Stimulated activated CD8-positive, alpha-beta memory T cell treated with anti-CD3 and anti-CD28 coated beads, Interleukin-2, amount 100 ng/mL, for 1 hour (primary cell): ENCODE results near the gene DPP7.
A peak's percentile ranks its signal among the peaks of the same experiment; 100 is the strongest.

Experiments
- DNase-seq, 2 donors: peaks; one replicate each; pipeline ENCODE4 v3.0.0-alpha.2; 2020; ENCODE audit warnings: low read depth in 2 of 2

DPP7 gene

GRCh38 chr9:137088121-137088520 lies 26.4 kb downstream of the DPP7 start:
- no peak for DNase-seq

DNA sequence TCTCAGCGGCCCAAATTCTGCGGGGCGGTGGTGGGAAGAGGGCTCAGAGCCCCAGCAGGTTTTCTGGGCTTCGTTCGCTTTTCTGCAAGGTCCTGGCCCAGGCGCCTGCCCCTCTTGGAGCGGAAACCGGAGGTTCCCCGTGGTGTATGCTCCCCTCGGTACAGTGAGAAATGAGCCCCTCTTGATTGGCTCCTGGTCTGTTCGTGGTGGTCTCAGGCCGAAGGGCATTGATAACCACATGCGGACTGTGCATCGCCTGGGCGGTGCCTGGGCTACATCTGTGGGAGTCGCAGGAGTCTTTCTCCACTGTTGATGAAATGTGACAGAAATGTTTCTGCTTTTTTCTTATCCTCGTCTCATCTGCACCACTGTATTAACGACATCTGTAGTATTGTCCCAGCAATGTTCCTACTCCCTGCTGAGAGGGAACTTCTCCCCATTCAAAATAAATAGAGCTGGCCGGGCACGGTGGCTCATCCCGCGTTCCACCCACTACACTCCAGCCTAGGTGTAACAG lies 27.1 kb downstream of the DPP7 start:
- no peak for DNase-seq

DNA sequence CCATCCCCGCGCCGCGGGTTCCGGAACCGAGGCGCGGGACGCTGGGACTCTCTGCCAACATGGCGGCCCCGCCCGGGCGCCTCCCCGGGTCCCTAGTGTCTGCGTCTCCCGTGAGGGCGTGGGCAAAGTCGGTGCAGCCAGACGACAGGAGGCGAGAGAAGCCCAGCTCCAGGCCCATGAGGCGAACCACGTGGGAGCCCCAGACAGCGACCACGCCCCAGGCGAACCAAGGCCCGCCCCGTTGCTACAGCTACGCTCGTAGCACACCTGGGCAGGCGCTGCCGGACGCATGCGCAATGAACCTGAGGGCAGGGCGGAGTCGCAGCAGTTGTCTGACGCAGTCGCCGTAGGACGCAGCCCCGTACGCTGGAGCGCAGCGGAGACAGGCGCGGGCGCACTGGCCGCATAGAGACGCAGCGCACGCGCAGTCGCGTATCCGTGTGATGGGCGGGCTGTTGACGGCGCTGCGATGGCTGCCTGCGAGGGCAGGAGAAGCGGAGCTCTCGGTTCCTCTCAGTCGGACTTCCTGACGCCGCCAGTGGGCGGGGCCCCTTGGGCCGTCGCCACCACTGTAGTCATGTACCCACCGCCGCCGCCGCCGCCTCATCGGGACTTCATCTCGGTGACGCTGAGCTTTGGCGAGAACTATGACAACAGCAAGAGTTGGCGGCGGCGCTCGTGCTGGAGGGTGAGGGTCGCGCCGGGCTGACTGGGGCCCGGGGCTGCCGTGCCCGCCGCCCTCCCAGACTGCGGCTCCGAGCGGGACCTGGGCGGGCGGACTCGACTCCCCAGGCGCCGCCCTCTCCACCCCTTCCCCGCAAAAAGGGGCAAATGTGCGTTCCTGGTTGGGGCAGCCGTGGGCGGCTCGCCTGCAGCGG lies 27.8 kb downstream of the DPP7 start, which contains the start of gene MAN1B1:
Gene MAN1B1 (plus strand): TSS at position 455 of the 878 bp plus-strand sequence. CDS start 15 bp downstream, at position 470.
- DNase-seq = peak; percentile 97 to 98

GRCh38 chr9:137085920-137086530 lies 28.5 kb downstream of the DPP7 start:
- no peak for DNase-seq

- DNase-seq = no peak
These were observed 30.0 kb downstream of the DPP7 start for GRCh38 chr9:137084526-137084925.

- no peak for DNase-seq
These were observed 31.0 kb downstream of the DPP7 start for GRCh38 chr9:137083394-137084004.

DNA sequence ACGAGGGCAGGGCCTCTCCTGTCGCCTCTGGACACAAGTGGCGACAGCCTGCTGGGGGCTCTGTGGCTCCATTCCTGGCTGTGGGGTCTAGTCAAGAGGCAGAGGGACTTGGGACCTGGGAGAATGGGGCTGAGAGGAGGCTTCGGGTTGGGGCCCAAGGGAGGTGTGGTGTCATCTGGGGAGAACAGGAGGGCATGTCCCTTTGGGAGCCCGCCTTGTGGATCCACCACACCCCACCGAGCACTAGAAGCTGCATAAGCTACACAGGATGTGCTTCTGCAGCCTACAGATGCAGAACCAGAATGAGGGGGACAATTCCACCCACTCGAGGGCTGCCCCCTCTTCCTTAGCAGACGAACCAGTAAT lies 31.6 kb downstream of the DPP7 start:
- DNase-seq = no peak

GRCh38 chr9:137082222-137082924 lies 32.2 kb downstream of the DPP7 start:
- no peak for DNase-seq

DNA sequence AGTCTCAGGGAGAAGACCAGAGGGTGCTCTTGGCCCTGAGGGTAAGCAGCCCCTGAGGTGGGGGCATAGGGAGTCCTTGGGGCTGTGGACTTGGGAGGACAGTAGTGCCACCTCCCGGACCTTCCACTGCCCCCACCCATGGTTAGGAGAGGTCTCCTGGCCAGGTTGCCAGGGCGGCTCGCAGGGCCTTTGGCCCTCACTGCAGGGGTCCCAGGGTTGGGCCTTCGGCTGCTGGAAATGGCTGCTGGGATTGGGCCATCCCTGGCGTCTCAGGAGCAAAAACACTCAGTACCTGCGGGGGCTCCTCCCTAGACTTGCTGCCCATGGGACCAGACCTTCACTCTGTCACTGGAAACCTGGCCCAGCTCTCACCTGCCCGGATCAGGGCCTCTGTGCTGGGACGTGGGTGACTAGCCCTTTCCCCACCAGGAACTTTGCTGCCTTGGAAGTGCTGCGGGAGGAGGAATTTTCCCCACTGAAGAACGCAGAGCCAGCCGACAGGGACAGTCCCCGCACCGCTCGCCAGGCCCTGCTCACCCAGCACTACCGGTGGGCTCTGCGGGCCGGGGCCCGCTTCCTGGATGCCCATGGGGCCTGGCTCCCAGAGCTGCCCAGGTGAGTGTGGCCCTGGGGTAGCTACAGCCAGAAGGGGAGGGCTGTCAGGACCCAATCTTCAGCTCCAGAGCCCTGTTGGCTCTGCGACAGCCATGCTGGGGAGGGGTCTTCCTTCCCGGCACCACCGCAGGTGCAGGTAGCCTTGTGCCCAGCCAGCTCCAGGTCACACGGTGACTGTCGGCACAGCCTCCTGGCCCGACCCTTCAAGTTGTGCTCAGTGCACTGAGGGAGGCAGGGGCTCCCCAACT lies 34.0 kb downstream of the DPP7 start:
- DNase-seq = no peak

GRCh38 chr9:137079401-137079787 lies 35.1 kb downstream of the DPP7 start:
- no peak for DNase-seq

GRCh38 chr9:137078701-137079400 lies 35.7 kb downstream of the DPP7 start:
- no peak for DNase-seq

GRCh38 chr9:137077758-137078693 lies 36.5 kb downstream of the DPP7 start:
- peak in 1 of 2 donors; percentile 26 for DNase-seq

GRCh38 chr9:137077010-137077747 lies 37.4 kb downstream of the DPP7 start, which contains the start of gene UAP1L1:
Gene UAP1L1 (plus strand): TSS chr9:137077517. CDS start chr9:137077533, 16 bp downstream.
- DNase-seq = peak in 1 of 2 donors; percentile 37

DNA sequence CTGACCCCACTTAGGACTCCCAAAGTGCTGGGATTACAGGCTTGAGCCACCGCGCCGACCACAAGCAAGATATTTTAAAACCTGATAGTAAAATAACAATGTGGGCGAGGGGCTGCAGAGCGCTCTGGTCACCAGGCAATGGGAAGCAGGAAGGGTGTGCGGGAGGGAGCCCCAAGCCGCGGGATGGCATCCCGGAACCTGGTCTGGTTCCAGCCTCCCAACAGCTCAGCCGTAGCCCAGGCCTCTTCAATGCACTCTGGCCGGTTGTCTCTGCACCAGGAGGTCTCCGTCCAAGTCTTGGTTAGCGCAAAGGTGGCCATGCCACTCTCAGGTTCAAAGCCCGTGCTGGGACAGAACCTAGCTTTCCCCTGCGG lies 37.9 kb downstream of the DPP7 start:
- DNase-seq = no peak

DNA sequence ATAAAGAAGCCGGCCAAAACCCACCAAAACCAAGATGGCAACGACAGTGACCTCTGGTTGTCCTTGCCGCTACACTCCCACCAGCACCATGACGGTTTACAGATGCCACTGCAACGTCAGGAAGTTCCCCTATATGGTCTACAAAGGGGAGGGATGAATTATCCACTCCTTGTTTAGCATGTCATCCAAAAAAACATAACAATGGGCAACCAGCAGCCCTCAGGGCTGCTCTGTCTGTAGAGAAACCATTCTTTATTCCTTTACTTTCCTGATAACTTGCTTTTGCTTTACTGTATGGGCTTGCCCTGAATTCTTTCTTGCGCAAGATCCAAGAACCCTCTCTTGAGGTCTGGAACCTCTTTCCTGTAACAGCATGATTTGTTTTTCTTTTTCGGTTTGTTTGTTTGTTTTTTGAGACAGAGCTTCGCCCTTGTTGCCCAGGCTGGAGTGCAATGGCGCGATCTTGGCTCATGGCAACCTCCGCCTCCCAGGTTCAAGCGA lies 39.2 kb downstream of the DPP7 start:
- DNase-seq = no peak

GRCh38 chr9:137074657-137075274 lies 39.8 kb downstream of the DPP7 start:
- DNase-seq = no peak

DNA sequence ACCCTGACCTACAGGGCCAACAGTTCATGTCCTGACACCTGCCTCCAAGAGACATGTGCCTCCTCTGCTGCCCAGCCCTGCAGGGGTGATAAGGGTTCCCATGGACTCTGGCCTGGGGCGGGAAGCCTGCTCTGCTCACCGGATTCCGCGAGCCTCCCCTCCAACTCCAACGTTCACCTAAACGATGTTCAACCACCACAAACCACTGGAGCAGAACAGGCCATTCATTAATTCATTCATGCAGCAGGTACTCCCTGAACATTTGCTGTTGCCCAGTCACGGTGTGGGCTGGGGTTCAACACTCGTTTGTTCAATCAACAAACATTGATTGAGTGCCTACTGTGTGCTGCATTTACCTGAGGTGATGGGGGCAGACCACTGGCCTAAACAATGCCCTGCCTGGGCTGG lies 40.5 kb downstream of the DPP7 start:
- no peak for DNase-seq

GRCh38 chr9:137071282-137071681 lies 43.3 kb downstream of the DPP7 start:
- no peak for DNase-seq
